Uterus (tissue), 2 donors: ENCODE results near the gene RGPD3.
"Not testable (repeated sequence)": the region's sequence is repeated elsewhere in the genome, so short reads cannot be mapped to it uniquely, and the experiment has no call there.

Experiments
- CTCF ChIP-seq, 4 experiments: fragments of 200-600 bp in 2 of 4; fragments of 450-650 bp in 2 of 4; sonication (generic) in 2 of 4; IDR thresholded peaks; one replicate each; pipeline ENCODE4 v1.5.1; 2016 to 2019; ENCODE audit warnings: antibody characterized with exemption in 4 of 4, mild to moderate bottlenecking in 2 of 4, moderate library complexity in 1 of 4
- POLR2A ChIP-seq, 2 donors: fragments of 450-650 bp; IDR thresholded peaks; one replicate each; pipeline ENCODE4 v1.6.1; 2016; ENCODE audit warnings: antibody characterized with exemption in 2 of 2, mild to moderate bottlenecking in 1 of 2, moderate library complexity in 1 of 2

GRCh38 chr2:106511476-106511901, 43.3 kb upstream of the RGPD3 start:
- TF ChIP-seq CTCF, POLR2A (IDR thresholded peaks at IDR 0.05): not testable (repeated sequence)
